HL-60 (cell line): ENCODE measurements around the gene UBTD1.

Experiments used
- DNase-seq, 2 experiments: peaks; one replicate each; pipeline ENCODE4 v3.0.0-alpha.2; 2010 to 2020; ENCODE audit warnings: low read depth in 1 of 2, low spot score in 1 of 2
- H3K27ac ChIP-seq: fragments of 250-450 bp; sonication (Bioruptor Pico); replicated peaks from 2 replicates; pipeline ENCODE4 v1.5.1; 2020; ENCODE audit warnings: mild to moderate bottlenecking, moderate library complexity
- H3K27me3 ChIP-seq: fragments of 250-450 bp; sonication (Bioruptor Pico); 2 replicates; pipeline ENCODE4 v1.5.1; 2021; ENCODE audit warnings: mild to moderate bottlenecking, moderate library complexity; ENCODE audit not compliant: insufficient read depth, poor library complexity, severe bottlenecking
- H3K4me3 ChIP-seq: replicated peaks from 2 replicates; pipeline ENCODE4 v1.5.1; 2011; ENCODE audit warnings: mild to moderate bottlenecking, control low read depth, low read length; ENCODE audit not compliant: insufficient read depth
- CTCF ChIP-seq: IDR thresholded peaks from one replicate; pipeline ENCODE4 v1.5.1; 2011; ENCODE audit warnings: low read length, control low read depth, inconsistent platforms; ENCODE audit not compliant: insufficient read depth
- GABPA ChIP-seq: IDR thresholded peaks from 2 replicates; pipeline ENCODE4 v1.6.1; 2012; ENCODE audit warnings: low read depth
- POLR2AphosphoS5 ChIP-seq: IDR thresholded peaks from 2 replicates; pipeline ENCODE4 v1.6.1; 2012; ENCODE audit warnings: low read depth
- REST ChIP-seq: IDR thresholded peaks from 2 replicates; pipeline ENCODE4 v1.6.1; 2012; ENCODE audit warnings: low read depth; ENCODE audit not compliant: insufficient replicate concordance
- SPI1 ChIP-seq: IDR thresholded peaks from 2 replicates; pipeline ENCODE4 v1.6.1; 2012; ENCODE audit warnings: low read depth, mild to moderate bottlenecking, borderline replicate concordance

UBTD1 gene

GRCh38 chr10:97618285-97618684, 119.6 kb downstream of the UBTD1 start:
- no peak for DNase-seq
- Histone ChIP-seq H3K27me3 (no peaks in the 10 kb centered on the region), H3K4me3 (no peak overlapping the region), H3K27ac (no peak overlapping the region)
- TF ChIP-seq REST (no peak), GABPA (no peak), POLR2AphosphoS5 (no peak), SPI1 (no peak), CTCF (no peak)

- H3K27me3 ChIP-seq: no peaks in the 10 kb centered on the region
- no peak overlapping the region for H3K4me3 ChIP-seq
- DNase-seq: no peak
- TF ChIP-seq REST (no peak), POLR2AphosphoS5 (no peak), GABPA (no peak), SPI1 (no peak)
- no peak overlapping the region for H3K27ac ChIP-seq
These were observed 120.0 kb downstream of the UBTD1 start for GRCh38 chr10:97618733-97619132.
